ENCODE data around the gene CACNA1G. TPM values are rescaled to one million over a fixed set of nuclear protein-coding genes. Genes with fewer than 3 reads are reported as not detected.

CACNA1G gene
- total and polyA plus RNA-seq, 9 of the 15 experiments (the other 6 are each of a cell fraction or from before 2014, with no cell fraction given), result 0.01 TPM; not detected in 8

DNA sequence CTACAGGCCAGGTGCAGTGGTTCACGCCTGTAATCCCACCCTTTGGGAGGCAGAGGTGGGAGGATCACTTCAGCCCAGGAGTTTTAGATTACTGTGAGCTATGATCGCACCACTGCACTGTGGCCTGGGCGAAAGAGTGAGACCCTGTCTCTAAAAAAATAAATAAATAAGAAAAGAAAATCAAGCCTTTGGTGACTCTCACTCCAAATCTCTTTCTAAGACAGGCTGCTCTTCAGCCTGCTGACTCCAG is 75.1 kb downstream of the CACNA1G start:
- H3K4me2 ChIP-seq (ENCODE audit: insufficient read depth, low read length), result no peak overlapping the region
- POLR2A ChIA-PET, result interaction anchor here (0.6 to 1.5 kb wide), 2 partner anchors 8 to 238 kb away, joined by 5 read pairs; no protein-coding TSS in a partner anchor

More for the DNA sequence above, 75.1 kb downstream of the CACNA1G start:
- no peaks in the 10 kb centered on the region for H3K9me1 ChIP-seq (ENCODE audit: control insufficient read depth, insufficient read depth, low read length)
- FAIRE-seq, result no peak
- no peak overlapping the region for H2AFZ ChIP-seq (ENCODE audit: low read depth, low read length)
- no peak overlapping the region for H3K4me3 ChIP-seq
- peaks cover 6 to 29% of the 10 kb centered on the region in 2 experiments for H3K4me1 ChIP-seq (replicated peaks in 1 of 2; ENCODE audit: control insufficient read depth in 2 of 2, insufficient read depth in 2 of 2, low read length in 2 of 2)
- no peak for DNase-seq (ENCODE audit: extremely low read depth in 1 of 4, low spot score in 3 of 4)
- H3K79me2 ChIP-seq (ENCODE audit: control insufficient read depth, insufficient read depth, low read length), result no peaks in the 10 kb centered on the region
- H3K9ac ChIP-seq (ENCODE audit: insufficient read depth in 1 of 2, low read depth in 2 of 2, low read length in 2 of 2), result no peak overlapping the region
- no peaks in the 10 kb centered on the region for H3K36me3 ChIP-seq (ENCODE audit: control insufficient read depth, insufficient read depth, low read length)
- intact Hi-C loops (cut with micrococcal nuclease) (no loop called here), in situ Hi-C loops (cut with MboI) (no loop called here)
- CTCF ChIA-PET (ENCODE audit: low intra/inter-chr PET ratio), result no interaction called here
- 20% methylated on average over 2 of the region's 3 CpGs for WGBS (ENCODE audit: insufficient coverage, low coverage, missing lambda C conversion rate)
- H3K9me3 ChIP-seq (replicated peaks; ENCODE audit: control insufficient read depth, insufficient read depth, low read depth, low read length), result no peaks in the 10 kb centered on the region
- no peak for TF ChIP-seq HDAC3 (IDR thresholded peaks at IDR 0.05; ENCODE audit: borderline replicate concordance, partially characterized antibody)
- TF ChIP-seq, protein P1, sequence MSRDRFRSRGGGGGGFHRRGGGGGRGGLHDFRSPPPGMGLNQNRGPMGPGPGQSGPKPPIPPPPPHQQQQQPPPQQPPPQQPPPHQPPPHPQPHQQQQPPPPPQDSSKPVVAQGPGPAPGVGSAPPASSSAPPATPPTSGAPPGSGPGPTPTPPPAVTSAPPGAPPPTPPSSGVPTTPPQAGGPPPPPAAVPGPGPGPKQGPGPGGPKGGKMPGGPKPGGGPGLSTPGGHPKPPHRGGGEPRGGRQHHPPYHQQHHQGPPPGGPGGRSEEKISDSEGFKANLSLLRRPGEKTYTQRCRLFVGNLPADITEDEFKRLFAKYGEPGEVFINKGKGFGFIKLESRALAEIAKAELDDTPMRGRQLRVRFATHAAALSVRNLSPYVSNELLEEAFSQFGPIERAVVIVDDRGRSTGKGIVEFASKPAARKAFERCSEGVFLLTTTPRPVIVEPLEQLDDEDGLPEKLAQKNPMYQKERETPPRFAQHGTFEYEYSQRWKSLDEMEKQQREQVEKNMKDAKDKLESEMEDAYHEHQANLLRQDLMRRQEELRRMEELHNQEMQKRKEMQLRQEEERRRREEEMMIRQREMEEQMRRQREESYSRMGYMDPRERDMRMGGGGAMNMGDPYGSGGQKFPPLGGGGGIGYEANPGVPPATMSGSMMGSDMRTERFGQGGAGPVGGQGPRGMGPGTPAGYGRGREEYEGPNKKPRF (IDR thresholded peaks at IDR 0.05; ENCODE audit: low read depth, low read length), result no peak
- no peak for TF ChIP-seq JUND (IDR thresholded peaks at IDR 0.05; ENCODE audit: borderline replicate concordance, low read depth, low read length)
- TF ChIP-seq JUND (tag; IDR thresholded peaks at IDR 0.05; ENCODE audit: borderline replicate concordance, low read depth, low read length), result no peak
- no peak for TF ChIP-seq NONO (IDR thresholded peaks at IDR 0.05; ENCODE audit: low read depth in 2 of 2, low read length in 1 of 2)
- peaks cover 13 to 56% of the 10 kb centered on the region in 2 experiments; a peak in 4 of 5 replicates for H3K27me3 ChIP-seq (ENCODE audit: control insufficient read depth in 2 of 2, insufficient read depth in 2 of 2, low read length in 2 of 2)
- no peak overlapping the region for H3K27ac ChIP-seq (ENCODE audit: extremely low read depth, low read depth, low read length)
- H4K20me1 ChIP-seq (replicated peaks; ENCODE audit: control insufficient read depth, insufficient read depth, low read length), result no peaks in the 10 kb centered on the region
- ATAC-seq, result no peak
- BruUV-seq (replicated peaks), result no TSS peak
